Dermis microvascular lymphatic vessel endothelial cell (primary cell): Measurements from ENCODE around the gene SASH3. TPM values are rescaled to one million over a fixed set of nuclear protein-coding genes. Genes with fewer than 3 reads are reported as not detected.
"Not testable (repeated sequence)": the region's sequence is repeated elsewhere in the genome, so short reads cannot be mapped to it uniquely, and the experiment has no call there.

Experiments
- DNase-seq, 2 donors: peaks; one replicate each; pipeline versions ENCODE4 v3.0.0 to v3.0.0-alpha.2; 2010; ENCODE audit warnings: low read depth in 2 of 2
- total RNA-seq: library from RNA; depleted of rRNA; stranded (reverse); fragments of >200 nt; gene quantifications from 2 replicates; pipeline ENCODE4 v1.2.1, GENCODE V29; 2014

Gene SASH3
- total RNA-seq, result not detected in 2 replicates

DNA sequence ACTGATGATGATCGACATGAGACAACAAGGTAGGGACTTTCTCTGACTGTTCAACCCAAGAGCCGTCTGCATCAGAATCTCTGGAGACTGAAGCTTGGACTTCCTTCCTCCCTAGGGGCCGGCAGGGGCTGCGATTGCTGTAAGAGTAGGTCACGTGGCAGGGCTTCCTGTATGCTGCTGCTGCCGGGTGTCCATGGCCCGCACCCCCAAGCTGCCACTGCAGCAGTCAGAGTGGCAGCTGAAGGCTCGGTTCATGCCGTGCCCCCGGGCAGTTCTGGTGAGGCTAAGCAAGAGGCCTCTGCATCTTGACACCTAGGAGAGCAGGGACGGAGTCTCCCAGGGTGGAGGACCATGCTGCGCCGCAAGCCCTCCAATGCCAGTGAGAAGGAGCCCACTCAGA, at the start of gene SASH3:
SASH3 (plus strand) TSS at position 203 of the 400 bp plus-strand sequence; CDS start at position 352, 149 bp downstream.
- no peak for DNase-seq

- DNase-seq, result no peak
These were observed 48.5 kb upstream of the SASH3 start for GRCh38 chrX:129731228-129731627.

DNA sequence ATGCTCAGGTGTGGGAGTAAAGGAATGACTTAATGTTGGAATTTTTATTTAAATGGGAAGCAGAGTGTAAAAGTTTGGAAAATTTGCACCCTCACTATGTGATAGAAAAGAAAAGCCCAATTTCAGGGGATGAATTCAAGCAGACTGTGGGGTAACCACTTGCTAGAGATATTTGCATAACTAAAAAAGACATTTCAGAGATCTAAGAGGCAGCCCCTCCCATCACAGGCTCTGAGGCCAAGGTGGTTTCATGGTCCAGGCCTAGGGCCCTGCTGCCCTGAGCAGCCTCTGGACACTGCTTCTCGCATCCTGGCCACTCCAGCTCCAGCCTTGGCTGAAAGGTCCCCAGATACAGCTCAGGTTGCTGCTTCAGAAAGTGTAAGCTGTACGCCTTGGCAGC, 46.9 kb upstream of the SASH3 start:
- DNase-seq, result no peak

GRCh38 chrX:129733335-129733734, 46.4 kb upstream of the SASH3 start:
- DNase-seq, result no peak

DNA sequence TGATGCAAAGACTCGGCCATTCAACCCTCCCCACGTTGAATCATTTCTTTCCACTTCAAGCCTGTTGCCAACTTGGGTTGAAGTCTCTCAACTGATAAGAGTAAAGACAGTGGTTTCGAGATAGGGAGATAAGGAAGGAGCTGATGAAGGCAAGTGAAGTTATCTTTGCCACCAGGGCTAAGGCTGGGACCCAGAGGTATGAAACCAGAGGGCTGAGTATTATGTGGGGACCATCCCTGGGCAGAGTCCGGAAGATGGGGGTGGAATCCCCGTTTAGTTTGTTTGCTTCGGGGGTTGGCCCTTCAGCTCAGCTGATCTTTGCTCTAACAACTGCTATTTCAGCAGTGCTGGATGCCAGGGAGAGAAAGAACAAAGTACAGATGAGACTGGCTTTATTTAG, 43.3 kb upstream of the SASH3 start:
- no peak for DNase-seq

- no peak for DNase-seq
These were observed 41.8 kb upstream of the SASH3 start for GRCh38 chrX:129737916-129738315.

GRCh38 chrX:129738466-129739308, 41.1 kb upstream of the SASH3 start, which contains the start of gene XPNPEP2:
Gene XPNPEP2, plus strand, starts transcription at chrX:129738979. Its CDS starts 235 bp downstream, at chrX:129739214.
- DNase-seq, result no peak

GRCh38 chrX:129739578-129739977, 40.2 kb upstream of the SASH3 start:
- no peak for DNase-seq

DNA sequence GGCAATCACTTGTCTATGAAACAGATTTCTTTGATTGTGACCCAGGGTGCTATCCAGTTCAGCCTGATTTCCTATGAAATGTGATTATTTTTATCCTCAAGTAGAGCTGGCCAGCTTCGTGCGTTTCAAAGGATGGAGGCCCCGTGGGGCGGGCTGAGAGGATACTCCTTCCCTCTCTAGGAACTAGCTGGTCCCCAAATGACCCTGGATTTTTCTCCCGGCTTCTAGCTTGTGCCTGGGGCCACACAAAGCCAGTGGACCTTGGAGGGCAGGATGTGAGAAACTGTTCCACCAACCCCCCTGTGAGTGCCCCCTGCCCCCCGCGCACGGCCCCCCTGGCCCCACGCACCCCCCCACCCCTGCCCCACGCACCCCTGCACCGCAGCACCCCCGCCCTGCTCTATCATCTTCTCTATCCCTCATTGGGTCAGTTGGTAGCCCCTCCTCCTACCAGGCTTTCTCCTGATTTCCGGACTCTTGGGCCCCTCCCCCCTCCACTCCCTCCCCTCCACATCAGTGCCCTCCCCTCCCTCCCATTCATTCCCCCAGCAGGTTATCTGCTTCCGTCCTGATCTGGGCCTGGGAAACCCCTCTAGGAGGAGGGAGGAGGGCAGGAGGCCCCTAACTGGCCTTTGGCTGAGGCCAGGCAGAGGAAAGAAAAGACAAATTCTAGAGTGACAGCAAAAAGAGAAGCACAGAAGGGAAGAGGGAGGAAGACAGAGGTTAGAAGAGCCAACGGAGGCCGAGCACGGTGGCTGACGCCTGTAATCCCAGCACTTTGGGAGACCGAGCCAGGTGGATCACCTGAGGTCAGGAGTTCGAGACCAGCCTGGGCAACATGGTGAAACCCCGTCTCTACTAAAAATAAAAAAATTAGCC, 37.6 kb upstream of the SASH3 start:
- DNase-seq, result no peak

DNA sequence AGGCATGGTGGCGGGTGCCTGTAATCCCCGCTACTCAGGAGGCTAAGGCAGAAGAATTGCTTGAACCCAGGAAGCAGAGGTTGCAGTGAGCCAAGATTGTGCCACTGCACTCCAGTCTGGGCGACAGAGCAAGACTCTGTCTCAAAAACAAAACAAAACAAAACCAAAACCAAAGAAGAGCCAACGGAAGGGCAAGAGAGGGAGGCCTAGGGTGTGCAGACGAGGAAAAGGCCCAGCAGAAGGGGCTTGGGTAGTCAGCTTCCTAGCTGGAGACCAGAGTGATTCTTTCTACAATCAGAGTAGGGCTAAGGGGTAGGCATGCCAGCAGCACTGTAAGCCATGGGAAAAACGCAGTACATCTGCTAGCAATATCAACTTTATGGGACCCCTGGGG, 37.0 kb upstream of the SASH3 start:
- DNase-seq, result not testable (repeated sequence)

- no peak for DNase-seq
These were observed 35.9 kb upstream of the SASH3 start for GRCh38 chrX:129743821-129744220.

- no peak for DNase-seq
These were observed 34.9 kb upstream of the SASH3 start for GRCh38 chrX:129744861-129745321.

DNA sequence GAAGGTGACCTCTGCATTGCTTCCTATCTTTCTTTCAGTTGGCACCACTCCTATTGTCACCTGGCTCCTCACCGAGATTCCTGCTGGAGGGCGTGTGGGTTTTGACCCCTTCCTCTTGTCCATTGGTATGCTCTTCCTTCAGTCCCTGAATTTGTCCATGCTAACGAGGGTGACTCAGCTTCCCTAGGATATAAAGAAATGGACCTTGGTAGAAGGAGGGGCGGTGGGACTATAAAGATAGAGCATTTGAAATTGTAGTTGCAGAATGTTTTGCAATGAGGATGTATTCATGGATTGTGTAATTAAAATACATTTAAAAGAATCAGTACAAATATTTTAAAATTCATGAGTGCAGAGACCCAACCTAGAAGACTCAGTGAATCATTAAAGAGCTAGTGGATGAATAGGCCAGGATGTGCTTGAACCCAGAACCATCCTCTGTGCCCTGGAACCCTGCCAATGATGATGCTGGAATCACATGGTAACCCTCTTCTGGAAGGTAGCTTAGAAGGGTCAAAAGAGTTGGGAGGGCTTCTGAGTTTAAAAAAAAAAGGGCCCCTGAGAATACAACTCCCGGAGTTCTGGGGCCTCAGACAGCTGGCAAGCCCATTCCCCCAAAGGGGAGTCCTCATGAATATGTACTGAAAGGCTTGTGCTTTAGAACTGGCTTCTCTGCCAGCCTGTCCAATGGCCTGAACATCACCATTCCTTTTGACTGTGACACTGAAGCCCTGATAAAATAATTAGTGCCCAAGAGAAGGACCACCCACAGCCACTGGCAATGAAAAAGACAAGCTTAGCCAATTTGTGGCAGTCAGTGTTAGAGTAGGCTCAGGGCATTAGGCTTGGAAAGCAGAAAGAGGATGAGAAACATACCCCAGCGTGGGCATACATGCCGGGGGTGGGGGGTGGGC, 32.9 kb upstream of the SASH3 start:
- DNase-seq, result no peak

DNA sequence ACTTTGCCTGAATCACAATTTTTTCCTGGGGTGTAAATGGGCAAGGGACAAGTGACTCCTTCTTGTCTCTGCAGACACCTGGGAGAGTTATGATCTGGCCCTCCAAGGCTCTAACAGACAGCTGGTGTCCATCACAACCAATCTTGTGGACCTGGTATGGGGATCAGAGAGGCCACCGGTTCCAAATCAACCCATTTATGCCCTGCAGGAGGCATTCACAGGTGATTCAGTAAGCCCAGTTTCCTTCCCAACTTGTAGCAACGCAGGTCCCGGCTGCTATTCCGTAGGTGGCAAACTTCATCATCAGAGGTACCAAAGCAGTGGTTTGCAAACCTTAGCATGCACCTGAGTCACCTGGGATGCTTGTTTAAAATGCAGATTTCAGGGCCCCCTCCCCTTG, 32.2 kb upstream of the SASH3 start:
- DNase-seq, result no peak

GRCh38 chrX:129748305-129748704, 31.4 kb upstream of the SASH3 start:
- no peak for DNase-seq

GRCh38 chrX:129749069-129749468, 30.7 kb upstream of the SASH3 start:
- no peak for DNase-seq

- DNase-seq, result no peak
These were observed 28.8 kb upstream of the SASH3 start for GRCh38 chrX:129750971-129751370.

- DNase-seq, result peak in 1 of 2 donors; percentile 13
These were observed 25.4 kb upstream of the SASH3 start for GRCh38 chrX:129754056-129755024.

DNA sequence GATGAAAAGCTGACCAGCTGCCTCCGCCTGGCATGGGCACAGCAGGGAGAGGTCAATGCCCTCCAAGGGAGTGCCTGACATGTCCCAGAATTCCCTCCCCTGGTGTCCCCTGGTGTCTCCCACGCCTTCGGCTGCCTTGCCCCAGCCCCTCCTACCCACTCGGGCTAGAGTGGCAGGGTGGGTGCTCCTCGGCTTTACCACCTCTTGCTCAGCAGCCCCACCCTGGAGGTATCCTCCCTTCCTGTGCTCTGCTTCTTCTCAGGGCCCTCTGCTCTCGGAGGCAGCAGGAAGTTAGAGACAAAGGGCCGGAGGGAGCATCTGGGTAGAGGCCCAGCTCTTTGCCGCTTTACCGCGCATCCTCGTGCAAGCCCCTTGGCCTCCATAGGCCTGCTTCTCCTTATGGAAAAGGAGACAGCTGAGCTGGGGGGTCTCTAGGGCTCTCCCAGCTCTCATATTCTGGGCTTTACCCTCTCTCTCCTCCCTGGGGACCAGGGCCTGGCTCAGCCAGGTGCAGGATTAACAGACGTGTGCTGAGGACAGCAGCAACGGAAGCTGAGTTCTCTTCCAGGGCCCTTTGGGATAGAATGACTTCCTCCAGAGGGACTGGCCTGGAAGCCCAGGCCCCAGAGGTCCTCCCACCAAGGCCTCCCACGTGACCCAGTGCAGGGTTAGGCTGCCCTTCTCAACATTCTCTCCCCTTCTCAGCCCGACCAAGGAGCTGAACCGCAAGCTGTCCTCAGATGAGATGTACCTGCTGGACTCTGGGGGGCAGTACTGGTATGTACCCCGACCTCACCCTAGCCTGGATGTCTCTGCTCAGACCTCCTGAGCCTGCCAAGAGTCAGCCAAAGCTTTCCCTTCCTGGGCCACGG, 23.7 kb upstream of the SASH3 start:
- DNase-seq, result no peak
